Skin epidermis (tissue), 12 donors: ENCODE data around the gene SVIL.

ENCODE experiments used
- H3K27ac ChIP-seq, 21 experiments: fragments of 200-600 bp; sonication (generic) in 11 of 21; one replicate each; pipeline ENCODE4 v1.5.0; 2020; ENCODE audit warnings: mild to moderate bottlenecking in 3 of 21, inconsistent platforms in 2 of 21, moderate library complexity in 2 of 21
- H3K4me3 ChIP-seq, 7 experiments: fragments of 200-600 bp; sonication (generic) in 2 of 7; one replicate each; pipeline ENCODE4 v1.5.0; 2020; ENCODE audit warnings: inconsistent platforms in 2 of 7, mild to moderate bottlenecking in 2 of 7, moderate library complexity in 1 of 7

The SVIL gene

DNA sequence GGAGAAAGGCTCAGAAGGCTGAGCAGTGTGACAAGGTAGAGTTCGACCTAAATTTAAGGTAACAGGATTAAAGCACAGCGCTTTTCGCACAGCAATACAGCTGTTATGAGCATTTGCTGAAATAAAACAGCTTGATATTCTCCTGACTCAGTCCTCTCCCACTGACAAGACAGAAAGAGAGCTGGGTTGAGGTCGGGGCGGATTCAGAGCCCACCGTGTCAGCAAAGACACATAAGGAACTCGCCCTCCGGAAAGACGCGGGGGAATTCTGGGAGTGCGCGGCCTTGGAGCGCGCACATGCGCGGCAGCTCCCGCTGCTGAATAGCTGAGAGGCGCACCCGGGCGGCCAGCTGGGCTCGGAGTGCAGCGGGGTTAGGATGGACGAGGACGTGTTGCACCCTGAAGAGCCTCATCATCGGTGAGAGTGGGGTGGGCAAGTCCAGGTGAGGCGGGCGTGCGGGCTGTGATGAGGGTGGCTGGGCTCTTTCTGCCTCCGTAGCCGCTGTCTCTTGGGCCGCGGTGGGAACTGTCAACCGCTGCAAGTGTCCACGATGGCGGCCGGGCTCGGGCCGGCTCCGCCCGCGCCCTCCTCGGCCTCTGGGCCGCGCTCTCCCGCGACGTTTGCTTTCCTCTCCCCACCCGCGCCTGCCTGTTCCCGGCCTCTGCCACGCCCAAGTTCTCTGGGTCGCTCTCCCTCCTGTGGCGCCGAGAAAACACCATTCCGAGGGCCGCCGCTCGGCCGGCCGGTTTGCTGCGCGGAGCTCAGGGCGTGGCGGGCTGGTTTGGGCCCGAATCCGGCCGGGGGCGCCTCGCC, 225.3 kb downstream of the SVIL start:
- Histone ChIP-seq H3K4me3 (peak overlapping the region; percentile 61 to 92 (median 75)), H3K27ac (peak overlapping the region; percentile 69 to 97 (median 90))

DNA sequence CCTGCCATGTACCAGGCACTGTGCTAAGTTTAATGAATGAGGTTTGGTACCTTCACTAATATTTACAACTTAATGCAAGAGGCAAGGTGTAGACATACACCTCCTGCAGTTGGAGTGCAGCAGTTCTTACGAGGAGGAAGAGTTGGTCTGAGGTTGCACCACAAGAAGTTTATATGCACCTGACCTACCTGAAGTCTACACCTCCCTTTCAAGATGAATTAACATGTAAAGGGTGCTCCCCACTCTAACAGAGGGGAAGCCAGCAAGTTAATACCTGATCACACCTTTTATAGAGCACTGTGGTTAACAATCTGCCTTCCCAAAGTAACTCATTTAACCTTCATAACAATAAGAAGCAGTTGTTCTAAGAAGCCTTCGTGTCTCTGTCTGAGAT, 225.9 kb downstream of the SVIL start:
- H3K27ac ChIP-seq: peak overlapping the region in 20 of 21 experiments; percentile 72 to 97 (median 90)
- H3K4me3 ChIP-seq: peak overlapping the region; percentile 61 to 92 (median 75)
